Testis (tissue), 2 donors: ENCODE measurements around the gene ATE1.

Source experiments
- POLR2A ChIP-seq: fragments of 450-650 bp; IDR thresholded peaks from one replicate; pipeline ENCODE4 v1.6.1; 2017; ENCODE audit warnings: antibody characterized with exemption, mild to moderate bottlenecking, moderate library complexity
- TF ChIP-seq, protein P1 (sequence below), 3 experiments: fragments of 450-650 bp in 2 of 3; fragments of 200-600 bp in 1 of 3; sonication (generic) in 1 of 3; IDR thresholded peaks; one replicate each; pipeline ENCODE4 v1.5.1; 2016 to 2019; ENCODE audit warnings: antibody characterized with exemption in 3 of 3, mild to moderate bottlenecking in 2 of 3, moderate library complexity in 1 of 3

DNA sequence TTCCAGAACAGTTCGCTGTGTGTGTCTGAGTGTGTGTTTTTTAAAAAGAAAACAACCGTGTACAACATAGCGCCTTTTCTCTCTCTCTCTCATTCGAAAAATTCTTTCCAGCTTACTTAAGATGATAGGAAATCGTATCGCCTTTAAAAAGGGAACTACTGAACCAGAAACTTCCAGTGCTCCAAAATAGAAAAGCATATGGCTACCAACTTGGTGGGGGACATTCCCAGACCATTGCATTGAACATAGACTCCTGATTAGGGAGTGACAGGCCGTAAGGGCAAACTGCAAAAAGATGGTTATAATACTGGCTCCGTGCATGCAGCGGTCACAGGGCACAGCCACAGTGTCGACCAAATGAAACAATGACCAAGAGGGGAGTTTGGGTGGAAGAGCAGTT lies 235.2 kb downstream of the ATE1 start:
- TF ChIP-seq, protein P1, sequence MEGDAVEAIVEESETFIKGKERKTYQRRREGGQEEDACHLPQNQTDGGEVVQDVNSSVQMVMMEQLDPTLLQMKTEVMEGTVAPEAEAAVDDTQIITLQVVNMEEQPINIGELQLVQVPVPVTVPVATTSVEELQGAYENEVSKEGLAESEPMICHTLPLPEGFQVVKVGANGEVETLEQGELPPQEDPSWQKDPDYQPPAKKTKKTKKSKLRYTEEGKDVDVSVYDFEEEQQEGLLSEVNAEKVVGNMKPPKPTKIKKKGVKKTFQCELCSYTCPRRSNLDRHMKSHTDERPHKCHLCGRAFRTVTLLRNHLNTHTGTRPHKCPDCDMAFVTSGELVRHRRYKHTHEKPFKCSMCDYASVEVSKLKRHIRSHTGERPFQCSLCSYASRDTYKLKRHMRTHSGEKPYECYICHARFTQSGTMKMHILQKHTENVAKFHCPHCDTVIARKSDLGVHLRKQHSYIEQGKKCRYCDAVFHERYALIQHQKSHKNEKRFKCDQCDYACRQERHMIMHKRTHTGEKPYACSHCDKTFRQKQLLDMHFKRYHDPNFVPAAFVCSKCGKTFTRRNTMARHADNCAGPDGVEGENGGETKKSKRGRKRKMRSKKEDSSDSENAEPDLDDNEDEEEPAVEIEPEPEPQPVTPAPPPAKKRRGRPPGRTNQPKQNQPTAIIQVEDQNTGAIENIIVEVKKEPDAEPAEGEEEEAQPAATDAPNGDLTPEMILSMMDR (IDR thresholded peaks at IDR 0.05) = no peak
- no peak for TF ChIP-seq POLR2A
